ENCODE measurements around the gene SLC9C1. TPM values are rescaled to one million over a fixed set of nuclear protein-coding genes. Genes with fewer than 3 reads are reported as not detected.

The SLC9C1 gene
- total RNA-seq, 1 donor from 2014 or later, result 0.99 TPM

- Mint-ChIP-seq H3K27me3 (no peaks in the 10 kb centered on the region), H3K4me1 (ENCODE audit: unreplicated experiment) (peaks cover 41% of the 10 kb centered on the region), H3K9me3 (no peaks in the 10 kb centered on the region), H3K27ac (no peak overlapping the region), H3K4me3 (no peak overlapping the region), H3K36me3 (no peaks in the 10 kb centered on the region)
- TF ChIP-seq, protein P1, sequence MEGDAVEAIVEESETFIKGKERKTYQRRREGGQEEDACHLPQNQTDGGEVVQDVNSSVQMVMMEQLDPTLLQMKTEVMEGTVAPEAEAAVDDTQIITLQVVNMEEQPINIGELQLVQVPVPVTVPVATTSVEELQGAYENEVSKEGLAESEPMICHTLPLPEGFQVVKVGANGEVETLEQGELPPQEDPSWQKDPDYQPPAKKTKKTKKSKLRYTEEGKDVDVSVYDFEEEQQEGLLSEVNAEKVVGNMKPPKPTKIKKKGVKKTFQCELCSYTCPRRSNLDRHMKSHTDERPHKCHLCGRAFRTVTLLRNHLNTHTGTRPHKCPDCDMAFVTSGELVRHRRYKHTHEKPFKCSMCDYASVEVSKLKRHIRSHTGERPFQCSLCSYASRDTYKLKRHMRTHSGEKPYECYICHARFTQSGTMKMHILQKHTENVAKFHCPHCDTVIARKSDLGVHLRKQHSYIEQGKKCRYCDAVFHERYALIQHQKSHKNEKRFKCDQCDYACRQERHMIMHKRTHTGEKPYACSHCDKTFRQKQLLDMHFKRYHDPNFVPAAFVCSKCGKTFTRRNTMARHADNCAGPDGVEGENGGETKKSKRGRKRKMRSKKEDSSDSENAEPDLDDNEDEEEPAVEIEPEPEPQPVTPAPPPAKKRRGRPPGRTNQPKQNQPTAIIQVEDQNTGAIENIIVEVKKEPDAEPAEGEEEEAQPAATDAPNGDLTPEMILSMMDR (conservative IDR thresholded peaks at IDR 0.05), result no peak
- DNase-seq (ENCODE audit: extremely low spot score, unreplicated experiment), result no peak
Measured at GRCh38 chr3:112130638-112130993, 163.4 kb downstream of the SLC9C1 start.

- Mint-ChIP-seq H3K4me1 (ENCODE audit: unreplicated experiment) (peaks cover 44% of the 10 kb centered on the region), H3K36me3 (no peaks in the 10 kb centered on the region), H3K4me3 (no peak overlapping the region), H3K9me3 (no peaks in the 10 kb centered on the region), H3K27me3 (no peaks in the 10 kb centered on the region), H3K27ac (no peak overlapping the region)
- DNase-seq (ENCODE audit: extremely low spot score, unreplicated experiment), result no peak
- TF ChIP-seq, protein P1 (conservative IDR thresholded peaks at IDR 0.05), result no peak
Measured at GRCh38 chr3:112129925-112130637, 163.9 kb downstream of the SLC9C1 start.

GRCh38 chr3:112128843-112129727 is 164.9 kb downstream of the SLC9C1 start:
- H3K27me3 Mint-ChIP-seq, result no peaks in the 10 kb centered on the region
- peaks cover 42% of the 10 kb centered on the region for H3K4me1 Mint-ChIP-seq (ENCODE audit: unreplicated experiment)
- H3K4me3 Mint-ChIP-seq, result peak overlapping the region; percentile 53
- no peak for DNase-seq (ENCODE audit: extremely low spot score, unreplicated experiment)
- TF ChIP-seq, protein P1 (conservative IDR thresholded peaks at IDR 0.05), result no peak
- H3K9me3 Mint-ChIP-seq, result no peaks in the 10 kb centered on the region
- H3K27ac Mint-ChIP-seq, result peak overlapping the region; percentile 83
- no peaks in the 10 kb centered on the region for H3K36me3 Mint-ChIP-seq

- Mint-ChIP-seq H3K27me3 (no peaks in the 10 kb centered on the region), H3K27ac (no peak overlapping the region), H3K4me3 (no peak overlapping the region)
Measured at GRCh38 chr3:112127522-112128494, 166.2 kb downstream of the SLC9C1 start.

More at GRCh38 chr3:112127522-112128494, 166.2 kb downstream of the SLC9C1 start:
- H3K9me3 Mint-ChIP-seq, result no peaks in the 10 kb centered on the region
- no peak for DNase-seq (ENCODE audit: extremely low spot score, unreplicated experiment)
- TF ChIP-seq, protein P1 (conservative IDR thresholded peaks at IDR 0.05), result no peak
- H3K4me1 Mint-ChIP-seq (ENCODE audit: unreplicated experiment), result peaks cover 42% of the 10 kb centered on the region
- no peaks in the 10 kb centered on the region for H3K36me3 Mint-ChIP-seq
